CD4-positive, alpha-beta T cell (primary cell): Measurements from ENCODE around the gene SPR. TPM values are rescaled to one million over a fixed set of nuclear protein-coding genes. Genes with fewer than 3 reads are reported as not detected.

Experiments
- ATAC-seq: fragments of 200-7000 bp; cut with Tn5 transposase; one replicate; pipeline ENCODE4 v1.10.0; 2022; ENCODE audit warnings: mild to moderate bottlenecking; ENCODE audit not compliant: poor library complexity
- CTCF ChIA-PET: fragments of 350-600 bp; sonication (Branson Sonifier 250); formaldehyde crosslinking; loops from one replicate; lab custom pipeline; 2021; ENCODE audit warnings: antibody characterized with exemption, inconsistent platforms; lab: Charles Lee
- POLR2A ChIA-PET: fragments of 350-600 bp; sonication (Branson Sonifier 250); formaldehyde crosslinking; loops from one replicate; lab custom pipeline; 2021; ENCODE audit warnings: antibody characterized with exemption, inconsistent platforms; lab: Charles Lee
- DNase-seq, 14 experiments: peaks; one replicate each; pipeline ENCODE4 v3.0.0-alpha.2; 2013 to 2020; ENCODE audit warnings: mixed read lengths in 2 of 14
- H3K27ac ChIP-seq, 2 donors: one replicate each; pipeline versions ENCODE4 v1.5.1 to v1.7.0; 2013; ENCODE audit warnings: low read length in 2 of 2, low read depth in 1 of 2, mild to moderate bottlenecking in 1 of 2
- H3K27me3 ChIP-seq, 2 experiments: 1 replicate in 1 of 2; 2 replicates in 1 of 2; pipeline versions ENCODE4 v1.6.1 to v1.7.0; 2013; ENCODE audit warnings: low read length in 2 of 2, control low read depth in 1 of 2, mild to moderate bottlenecking in 1 of 2, moderate library complexity in 1 of 2; ENCODE audit not compliant: insufficient read depth in 2 of 2, control insufficient read depth in 1 of 2
- H3K36me3 ChIP-seq: one replicate; pipeline ENCODE4 v1.6.1; 2013; ENCODE audit warnings: low read length, control low read depth; ENCODE audit not compliant: insufficient read depth
- H3K4me1 ChIP-seq: one replicate; pipeline ENCODE4 v1.6.1; 2013; ENCODE audit warnings: low read length, control low read depth; ENCODE audit not compliant: insufficient read depth
- H3K4me3 ChIP-seq: one replicate; pipeline ENCODE4 v1.5.1; 2013; ENCODE audit warnings: mild to moderate bottlenecking, low read length, moderate library complexity
- H3K9me3 ChIP-seq, 2 experiments: 1 replicate in 1 of 2; 2 replicates in 1 of 2; pipeline versions ENCODE4 v1.6.1 to v1.7.0; 2013; ENCODE audit warnings: low read length in 2 of 2, mild to moderate bottlenecking in 2 of 2, control low read depth in 1 of 2, moderate library complexity in 1 of 2; ENCODE audit not compliant: control insufficient read depth in 1 of 2, insufficient read depth in 1 of 2
- H3K27ac Mint-ChIP-seq: one replicate; pipeline ENCODE4 v1.8.0; 2020; ENCODE audit warnings: mixed read lengths
- H3K27me3 Mint-ChIP-seq: one replicate; pipeline ENCODE4 v1.8.0; 2021; ENCODE audit warnings: mixed read lengths
- H3K36me3 Mint-ChIP-seq: one replicate; pipeline ENCODE4 v1.8.0; 2021; ENCODE audit warnings: low read depth, mixed read lengths
- H3K4me1 Mint-ChIP-seq: one replicate; pipeline ENCODE4 v1.8.0; 2021; ENCODE audit warnings: low read depth, mixed read lengths
- H3K4me3 Mint-ChIP-seq: one replicate; pipeline ENCODE4 v1.8.0; 2020; ENCODE audit warnings: mild to moderate bottlenecking, mixed read lengths
- H3K9me3 Mint-ChIP-seq: one replicate; pipeline ENCODE4 v1.8.0; 2020; ENCODE audit warnings: mixed read lengths
- CTCF ChIP-seq: fragments of 200-600 bp; IDR thresholded peaks from one replicate; pipeline ENCODE4 v1.8.0; 2022; ENCODE audit warnings: antibody characterized with exemption, mild to moderate bottlenecking
- intact Hi-C, 2 experiments: fragments of 100-400 bp; cut with DNase I in 1 of 2; cut with micrococcal nuclease in 1 of 2; formaldehyde crosslinking; loops; one replicate each; pipeline versions ENCODE4 v1.15.1 to v1.9.0; 2023 to 2025; cut with DNase I, micrococcal nuclease
- total RNA-seq, 174 experiments: library from RNA in 2 of 174; stranded (reverse) in 2 of 174; gene quantifications; one replicate each; pipeline ENCODE4 v1.2.3 and lab custom pipeline; 2021 to 2026

The SPR gene
- total RNA-seq, 2 experiments from 2014 or later = not detected

- peaks cover 69 to 91% of the 10 kb centered on the region in 2 experiments for H3K27me3 ChIP-seq
- POLR2A ChIA-PET = no interaction called here
- no peak for ATAC-seq
Observed at GRCh38 chr2:72913486-72914205, 26.4 kb downstream of the SPR start.

GRCh38 chr2:72914206-72914559, 27.0 kb downstream of the SPR start:
- Mint-ChIP-seq H3K9me3 (no peaks in the 10 kb centered on the region), H3K4me1 (peaks cover 24% of the 10 kb centered on the region), H3K27me3 (peaks cover 77% of the 10 kb centered on the region), H3K27ac (no peak overlapping the region), H3K4me3 (peak overlapping the region; percentile 1), H3K36me3 (no peaks in the 10 kb centered on the region)
- Histone ChIP-seq H3K27me3 (peaks cover 72 to 92% of the 10 kb centered on the region in 2 experiments), H3K4me1 (peaks cover 40% of the 10 kb centered on the region), H3K36me3 (no peaks in the 10 kb centered on the region), H3K27ac (no peak overlapping the region), H3K9me3 (peaks cover 0 to 27% of the 10 kb centered on the region in 2 experiments), H3K4me3 (no peak overlapping the region)
- POLR2A ChIA-PET = no interaction called here
- intact Hi-C loops = no loop called here
- TF ChIP-seq CTCF = no peak
- DNase-seq (no peak), ATAC-seq (no peak)
- CTCF ChIA-PET = interaction anchor here (1.7 kb wide), 1 partner anchor 14 kb away, joined by 4 read pairs; no protein-coding TSS in a partner anchor

More at GRCh38 chr2:72913486-72914205, 26.4 kb downstream of the SPR start:
- CTCF ChIA-PET = no interaction called here
- Histone ChIP-seq H3K9me3 (peaks cover 0 to 23% of the 10 kb centered on the region in 2 experiments), H3K27ac (no peak overlapping the region), H3K36me3 (no peaks in the 10 kb centered on the region), H3K4me1 (peaks cover 36% of the 10 kb centered on the region), H3K4me3 (no peak overlapping the region)
- Mint-ChIP-seq H3K4me3 (peak overlapping the region; percentile 1), H3K4me1 (peaks cover 22% of the 10 kb centered on the region), H3K9me3 (no peaks in the 10 kb centered on the region), H3K36me3 (no peaks in the 10 kb centered on the region), H3K27me3 (peaks cover 75% of the 10 kb centered on the region), H3K27ac (no peak overlapping the region)
- intact Hi-C loops = no loop called here
- TF ChIP-seq CTCF = no peak
- DNase-seq = no peak

GRCh38 chr2:72914589-72915319, 27.5 kb downstream of the SPR start:
- Histone ChIP-seq H3K36me3 (no peaks in the 10 kb centered on the region), H3K27me3 (peaks cover 73 to 92% of the 10 kb centered on the region in 2 experiments), H3K4me1 (peaks cover 41% of the 10 kb centered on the region), H3K27ac (no peak overlapping the region), H3K9me3 (peaks cover 0 to 28% of the 10 kb centered on the region in 2 experiments), H3K4me3 (no peak overlapping the region)
- peaks cover 29% of the 10 kb centered on the region for H3K4me1 Mint-ChIP-seq
- ChIA-PET POLR2A (no interaction called here), CTCF (interaction anchor here (1.7 kb wide), 1 partner anchor 14 kb away, joined by 4 read pairs; no protein-coding TSS in a partner anchor)
- DNase-seq (no peak), ATAC-seq (no peak)
- intact Hi-C loops = no loop called here
- H3K36me3 Mint-ChIP-seq = no peaks in the 10 kb centered on the region
- H3K27ac Mint-ChIP-seq = no peak overlapping the region
- no peak for TF ChIP-seq CTCF
- peak overlapping the region; percentile 79 for H3K4me3 Mint-ChIP-seq
- H3K27me3 Mint-ChIP-seq = peaks cover 78% of the 10 kb centered on the region
- H3K9me3 Mint-ChIP-seq = no peaks in the 10 kb centered on the region
